ENCODE data around the gene FPGS.
"Not testable (repeated sequence)": the region's sequence is repeated elsewhere in the genome, so short reads cannot be mapped to it uniquely, and the experiment has no call there.

FPGS gene

GRCh38 chr9:127835991-127836516 lies 33.4 kb downstream of the FPGS start:
- in situ Hi-C loops (cut with MboI; ENCODE audit: low sequenced_read_pairs), result no loop called here

DNA sequence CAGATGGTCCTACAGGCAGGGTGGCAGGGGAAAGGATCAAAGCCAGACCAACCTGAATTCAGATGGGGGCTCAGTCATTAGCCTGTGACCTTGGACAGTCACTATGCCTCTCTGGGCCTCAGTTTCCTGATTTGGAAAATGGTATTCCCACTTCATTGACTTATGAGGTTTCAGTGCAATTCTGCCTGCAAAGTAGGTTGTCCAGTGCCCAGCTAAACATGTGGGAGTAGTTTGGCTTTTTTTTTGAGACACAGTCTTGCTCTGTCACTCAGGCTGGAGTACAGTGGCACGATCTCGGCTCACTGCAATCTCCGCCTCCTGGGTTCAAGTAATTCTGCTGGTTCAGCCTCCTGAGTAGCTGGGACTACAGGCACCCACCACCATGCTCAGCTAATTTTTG lies 33.9 kb downstream of the FPGS start:
- in situ Hi-C loops (cut with MboI; ENCODE audit: low sequenced_read_pairs), result not testable (repeated sequence)

GRCh38 chr9:127837346-127837745 lies 34.7 kb downstream of the FPGS start:
- in situ Hi-C loops (cut with MboI; ENCODE audit: low sequenced_read_pairs), result no loop called here

GRCh38 chr9:127838375-127839078 lies 35.8 kb downstream of the FPGS start:
- in situ Hi-C loops (cut with MboI; ENCODE audit: low sequenced_read_pairs), result no loop called here

- in situ Hi-C loops (cut with MboI; ENCODE audit: low sequenced_read_pairs), result no loop called here
Observed at GRCh38 chr9:127841087-127841835, 38.6 kb downstream of the FPGS start.

GRCh38 chr9:127844821-127845359 lies 42.2 kb downstream of the FPGS start:
- in situ Hi-C loops (cut with MboI; ENCODE audit: low sequenced_read_pairs), result no loop called here

DNA sequence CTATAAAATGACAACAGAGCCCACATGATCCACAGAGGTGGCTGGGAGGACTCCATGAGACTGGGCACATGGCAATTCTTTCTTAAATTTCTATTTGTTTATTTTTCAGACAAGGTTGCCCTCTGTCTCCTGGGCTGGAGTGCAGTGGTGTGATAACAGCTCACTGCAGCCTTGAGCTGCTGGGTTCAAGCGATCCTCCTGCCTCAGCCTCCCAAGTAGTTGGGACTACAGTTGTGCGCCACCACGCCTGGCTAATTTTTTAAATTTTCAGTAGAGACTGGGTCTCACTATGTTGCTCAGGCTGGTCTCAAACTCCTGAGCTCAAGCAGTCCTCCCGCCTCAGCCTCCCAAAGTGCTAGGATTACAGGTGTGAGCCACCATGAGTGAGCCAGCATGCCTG lies 42.9 kb downstream of the FPGS start:
- in situ Hi-C loops (cut with MboI; ENCODE audit: low sequenced_read_pairs), result not testable (repeated sequence)

GRCh38 chr9:127846443-127847177 lies 43.9 kb downstream of the FPGS start:
- in situ Hi-C loops (cut with MboI; ENCODE audit: low sequenced_read_pairs), result no loop called here

DNA sequence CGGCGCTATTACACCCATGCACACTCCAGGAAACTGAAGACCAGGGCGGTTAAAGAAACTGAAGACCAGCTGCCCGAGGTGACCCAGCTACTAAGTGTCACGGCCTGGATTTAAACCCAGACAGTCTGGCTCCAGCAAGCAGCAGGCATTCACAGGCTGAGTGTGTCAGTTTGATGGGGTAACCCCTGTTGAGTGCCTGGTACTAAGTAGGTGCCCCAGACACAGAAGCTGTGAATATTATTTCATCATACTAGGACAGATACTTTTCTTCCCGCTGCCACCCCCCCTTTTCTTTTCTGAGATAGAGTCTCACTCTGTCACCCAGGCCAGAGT lies 44.5 kb downstream of the FPGS start:
- in situ Hi-C loops (cut with MboI; ENCODE audit: low sequenced_read_pairs), result no loop called here

- in situ Hi-C loops (cut with MboI; ENCODE audit: low sequenced_read_pairs), result no loop called here
Observed at GRCh38 chr9:127847833-127848755, 45.4 kb downstream of the FPGS start.

- in situ Hi-C loops (cut with MboI; ENCODE audit: low sequenced_read_pairs), result no loop called here
Observed at GRCh38 chr9:127848756-127849504, 46.2 kb downstream of the FPGS start.

DNA sequence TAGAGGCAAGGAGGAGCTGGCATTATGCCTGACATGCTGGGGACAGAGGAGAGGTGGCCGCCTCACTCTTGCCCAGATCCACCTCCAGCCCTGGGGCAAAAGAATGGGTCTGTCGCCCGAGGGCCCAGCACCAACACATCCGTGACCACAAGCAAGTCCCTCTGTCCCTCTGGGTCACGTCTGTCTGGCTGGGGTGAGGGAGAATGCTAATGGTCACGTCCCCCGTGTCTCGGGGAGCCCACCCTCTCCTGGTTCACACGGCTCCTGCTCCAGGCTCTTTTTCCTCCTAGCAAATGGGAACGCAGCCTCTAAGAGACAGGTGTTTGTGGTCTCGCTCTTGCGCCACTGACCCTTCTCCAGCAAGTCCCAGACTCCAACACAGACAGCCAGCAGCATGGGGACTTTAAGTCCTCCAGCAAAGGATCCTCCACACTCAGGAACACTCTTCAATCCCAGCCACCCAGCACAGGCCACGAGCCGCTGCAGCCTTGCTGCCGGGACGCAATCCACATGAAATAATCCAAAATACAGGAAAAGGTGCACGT lies 47.7 kb downstream of the FPGS start:
- in situ Hi-C loops (cut with MboI; ENCODE audit: low sequenced_read_pairs), result no loop called here

DNA sequence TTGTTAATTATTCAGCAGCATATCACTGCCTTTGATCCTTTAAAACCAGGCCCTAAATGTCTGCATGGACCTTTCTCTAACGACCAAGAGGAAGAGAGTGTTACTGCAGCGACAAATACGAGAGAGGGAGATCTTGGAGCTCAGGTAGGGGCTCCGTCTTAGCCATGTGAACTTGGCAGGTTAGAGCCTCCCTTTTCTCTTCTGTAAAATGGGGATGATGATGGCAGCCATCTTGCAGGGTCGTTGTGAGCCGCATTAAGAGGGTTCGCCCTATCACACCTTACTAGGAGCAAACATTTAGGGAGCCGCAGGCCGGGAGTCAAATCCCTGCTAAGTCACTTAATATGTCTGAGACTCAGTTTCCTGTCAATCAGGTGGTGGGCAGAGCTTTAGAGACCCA lies 50.1 kb downstream of the FPGS start:
- in situ Hi-C loops (cut with MboI; ENCODE audit: low sequenced_read_pairs), result no loop called here

DNA sequence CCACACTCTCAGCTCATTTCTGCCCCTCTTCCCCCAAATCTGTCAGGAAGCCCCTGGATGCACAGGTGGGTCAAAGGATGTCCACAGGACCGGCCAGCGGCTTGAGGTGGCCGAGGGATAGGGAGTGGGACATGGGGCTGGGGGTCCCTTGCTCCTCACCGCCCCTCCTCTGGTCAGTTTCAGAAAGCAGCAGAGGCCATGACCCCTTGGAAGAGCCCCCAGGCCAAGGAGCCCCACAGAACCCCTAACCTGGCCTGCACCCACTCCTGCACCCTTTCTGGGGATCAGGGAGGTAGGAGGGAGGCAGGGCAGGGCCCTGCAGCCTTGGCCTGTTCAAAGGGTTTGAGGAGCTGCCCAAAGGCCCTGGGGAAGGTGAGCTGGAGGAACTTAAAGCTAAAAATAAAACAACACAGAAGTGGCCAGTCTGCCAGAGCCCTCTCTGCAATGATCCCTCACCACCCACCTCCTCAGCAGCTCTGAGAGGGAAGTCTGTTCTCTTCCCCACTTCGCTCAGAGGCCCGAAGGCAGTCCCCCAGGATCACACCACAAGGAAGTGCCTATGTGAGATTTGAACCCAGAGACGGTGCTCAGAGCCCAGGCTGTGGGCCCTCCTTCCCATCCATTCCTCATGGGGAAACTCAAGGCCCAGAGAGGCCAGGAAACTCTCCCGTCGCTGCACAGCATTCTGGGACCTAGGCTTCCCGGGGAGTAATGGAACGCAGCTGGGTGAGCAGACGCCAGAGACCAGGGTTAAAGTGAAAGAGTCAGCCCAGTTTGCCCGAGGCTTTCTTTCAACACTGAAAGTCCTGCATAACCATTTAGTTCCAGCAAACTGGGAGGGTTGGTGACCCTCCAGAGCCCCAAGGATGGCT lies 50.9 kb downstream of the FPGS start:
- in situ Hi-C loops (cut with MboI; ENCODE audit: low sequenced_read_pairs), result no loop called here

DNA sequence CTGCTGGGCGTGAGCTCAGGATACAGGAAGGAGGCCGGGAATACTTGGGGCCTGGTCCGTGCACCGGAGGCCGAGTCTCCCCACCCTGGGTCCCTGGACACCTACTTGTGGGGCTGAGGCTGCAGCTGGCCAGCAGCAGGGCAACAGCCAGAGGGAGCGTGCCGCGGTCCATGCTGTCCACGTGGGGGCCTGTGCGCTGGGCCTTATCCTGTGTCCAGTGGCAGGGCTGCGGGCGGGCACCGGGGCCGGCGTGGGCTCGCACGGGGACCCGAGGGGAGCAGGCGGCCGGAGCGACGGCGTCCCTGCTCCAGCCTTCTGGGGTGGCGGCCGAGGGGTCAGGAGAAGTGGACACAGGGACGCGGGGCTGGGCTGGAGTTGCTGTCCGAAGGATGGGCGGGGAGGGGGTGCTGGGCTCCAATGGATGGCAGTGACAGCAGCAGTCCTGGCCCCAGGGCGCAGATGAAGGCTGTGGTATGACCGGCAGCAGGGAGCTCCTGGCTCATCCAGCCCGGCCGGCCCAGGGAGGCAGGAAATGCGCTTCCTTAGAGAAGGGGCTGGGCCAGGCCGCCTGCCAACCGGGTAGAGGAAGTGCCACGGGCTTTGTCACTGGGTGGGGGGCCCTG lies 51.6 kb downstream of the FPGS start, which contains the start of gene ENG:
Gene ENG, minus strand, starts transcription at position 475 of the 623 bp plus-strand sequence. Its CDS starts 303 bp downstream, at position 172.
- in situ Hi-C loops (cut with MboI; ENCODE audit: low sequenced_read_pairs), result no loop called here

GRCh38 chr9:127854960-127855359 lies 52.3 kb downstream of the FPGS start:
- in situ Hi-C loops (cut with MboI; ENCODE audit: low sequenced_read_pairs), result no loop called here

DNA sequence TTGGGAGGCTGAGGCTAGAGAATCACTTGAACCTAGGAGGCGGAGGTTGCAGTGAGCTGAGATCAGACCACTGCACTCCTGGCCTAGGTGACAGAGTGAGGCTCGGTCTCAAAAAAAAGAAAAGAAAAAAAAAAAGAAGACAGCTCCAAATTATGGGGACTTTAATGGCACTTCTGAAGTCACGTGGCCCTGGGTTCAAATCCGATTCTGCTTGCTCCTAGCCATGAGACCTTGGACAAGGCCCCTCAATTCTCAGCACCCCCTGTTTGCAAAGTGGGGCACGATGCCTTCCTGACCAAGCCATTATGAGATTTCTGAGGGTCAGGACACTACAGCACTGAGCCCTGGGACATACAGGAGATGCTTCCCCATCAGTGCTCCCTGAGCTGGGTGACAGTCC lies 52.8 kb downstream of the FPGS start:
- in situ Hi-C loops (cut with MboI; ENCODE audit: low sequenced_read_pairs), result no loop called here

Measured in HL-60/S4 treated with phorbol 12-myristate 13-acetate at 8.2 ng/mL for 4 days and 3 days (cell line).